CD4-positive, CD25-positive, alpha-beta regulatory T cell (primary cell): Measurements from ENCODE around the gene PTPRN2. TPM values are rescaled to one million over a fixed set of nuclear protein-coding genes. Genes with fewer than 3 reads are reported as not detected.
A peak's percentile ranks its signal among the peaks of the same experiment; 100 is the strongest.

Source experiments
- ATAC-seq, 2 donors: fragments of 150-1000 bp; cut with Tn5 transposase; one replicate each; pipeline ENCODE4 v1.10.0; 2021; ENCODE audit warnings: low read depth in 2 of 2, moderate number of reproducible peaks in 2 of 2, moderate library complexity in 1 of 2
- DNase-seq, 3 donors: peaks; one replicate each; pipeline versions ENCODE4 v3.0.0 to v3.0.0-alpha.2; 2012 to 2022; ENCODE audit warnings: mixed read lengths in 1 of 3
- H3K27ac ChIP-seq: one replicate; pipeline ENCODE4 v1.7.0; 2013; ENCODE audit warnings: mild to moderate bottlenecking, low read length; ENCODE audit not compliant: insufficient read depth, poor library complexity, severe bottlenecking
- H3K27me3 ChIP-seq: one replicate; pipeline ENCODE4 v1.7.0; 2013; ENCODE audit warnings: low read length; ENCODE audit not compliant: control insufficient read depth, insufficient read depth
- H3K36me3 ChIP-seq: one replicate; pipeline ENCODE4 v1.7.0; 2013; ENCODE audit warnings: mild to moderate bottlenecking, low read length, moderate library complexity; ENCODE audit not compliant: control insufficient read depth, insufficient read depth
- H3K4me1 ChIP-seq: 2 replicates; pipeline ENCODE4 v1.7.0; 2013; ENCODE audit warnings: mild to moderate bottlenecking, low read length; ENCODE audit not compliant: insufficient read depth, control insufficient read depth, poor library complexity, severe bottlenecking
- H3K4me3 ChIP-seq: one replicate; pipeline ENCODE4 v1.7.0; 2013; ENCODE audit warnings: low read depth, mild to moderate bottlenecking, low read length, moderate library complexity
- H3K9me3 ChIP-seq, 2 experiments: 1 replicate in 1 of 2; 2 replicates in 1 of 2; pipeline ENCODE4 v1.7.0; 2013; ENCODE audit warnings: low read length in 2 of 2, mild to moderate bottlenecking in 1 of 2, moderate library complexity in 1 of 2; ENCODE audit not compliant: control insufficient read depth in 2 of 2
- H3K27ac Mint-ChIP-seq, 3 donors: one replicate each; pipeline ENCODE4 v1.8.0; 2020 to 2022; ENCODE audit warnings: mild to moderate bottlenecking in 3 of 3, mixed read lengths in 3 of 3, moderate library complexity in 2 of 3
- H3K27me3 Mint-ChIP-seq: one replicate; pipeline ENCODE4 v1.8.0; 2022; ENCODE audit warnings: mild to moderate bottlenecking, mixed read lengths
- H3K36me3 Mint-ChIP-seq: one replicate; pipeline ENCODE4 v1.8.0; 2020; ENCODE audit warnings: mixed read lengths
- H3K4me1 Mint-ChIP-seq, 4 donors: one replicate each; pipeline ENCODE4 v1.8.0; 2020 to 2022; ENCODE audit warnings: mixed read lengths in 4 of 4, mild to moderate bottlenecking in 1 of 4
- H3K4me3 Mint-ChIP-seq, 4 donors: one replicate each; pipeline ENCODE4 v1.8.0; 2020 to 2022; ENCODE audit warnings: mild to moderate bottlenecking in 4 of 4, mixed read lengths in 4 of 4, moderate library complexity in 3 of 4
- H3K9me3 Mint-ChIP-seq, 7 donors: one replicate each; pipeline ENCODE4 v1.8.0; 2020 to 2022; ENCODE audit warnings: mixed read lengths in 7 of 7, mild to moderate bottlenecking in 3 of 7, moderate library complexity in 2 of 7
- polyA plus RNA-seq, 4 donors: library from polyadenylated mRNA; unstranded; fragments of 300-500 nt; fragmentation: Illumina TruSeq; gene quantifications; one replicate each; pipeline ENCODE4 v1.2.3, GENCODE V29; 2021
- total RNA-seq: library from RNA; stranded (reverse); gene quantifications from one replicate; pipeline ENCODE4 v1.2.3, GENCODE V29; 2022

PTPRN2 gene
- total and polyA plus RNA-seq, 5 donors from 2014 or later = 1.6 to 4.7 (median 2.7) TPM

- no peaks in the 10 kb centered on the region for H3K27me3 ChIP-seq
- DNase-seq = no peak
- H3K27me3 Mint-ChIP-seq = no peaks in the 10 kb centered on the region
- H3K36me3 Mint-ChIP-seq = no peaks in the 10 kb centered on the region
- H3K4me3 ChIP-seq = no peak overlapping the region
- H3K36me3 ChIP-seq = no peaks in the 10 kb centered on the region
- no peaks in the 10 kb centered on the region for H3K4me1 Mint-ChIP-seq
- H3K4me3 Mint-ChIP-seq = peak overlapping the region in 1 of 4 donors; percentile 51
- ATAC-seq = no peak
- H3K9me3 Mint-ChIP-seq = peaks cover 0 to 28% (median 15%) of the 10 kb centered on the region in 7 donors
- H3K27ac Mint-ChIP-seq = no peak overlapping the region
- no peak overlapping the region for H3K27ac ChIP-seq
- no peaks in the 10 kb centered on the region for H3K4me1 ChIP-seq
- H3K9me3 ChIP-seq = peaks cover 6 to 23% of the 10 kb centered on the region in 2 experiments
Observed at GRCh38 chr7:158111049-158111751, 476.4 kb downstream of the PTPRN2 start.

- no peak overlapping the region for H3K4me3 Mint-ChIP-seq
- no peaks in the 10 kb centered on the region for H3K4me1 Mint-ChIP-seq
- Histone ChIP-seq H3K27me3 (no peaks in the 10 kb centered on the region), H3K9me3 (peaks cover 4 to 18% of the 10 kb centered on the region in 2 experiments), H3K27ac (no peak overlapping the region), H3K4me3 (no peak overlapping the region), H3K36me3 (no peaks in the 10 kb centered on the region), H3K4me1 (no peaks in the 10 kb centered on the region)
- no peak for DNase-seq
- no peaks in the 10 kb centered on the region for H3K27me3 Mint-ChIP-seq
- no peak for ATAC-seq
- no peak overlapping the region for H3K27ac Mint-ChIP-seq
- no peaks in the 10 kb centered on the region for H3K36me3 Mint-ChIP-seq
- peaks cover 0 to 28% (median 15%) of the 10 kb centered on the region in 7 donors for H3K9me3 Mint-ChIP-seq
Observed at GRCh38 chr7:158110661-158111048, 477.0 kb downstream of the PTPRN2 start.

GRCh38 chr7:158110034-158110590 is 477.5 kb downstream of the PTPRN2 start:
- H3K27ac Mint-ChIP-seq = no peak overlapping the region
- Histone ChIP-seq H3K27ac (no peak overlapping the region), H3K36me3 (no peaks in the 10 kb centered on the region), H3K4me1 (no peaks in the 10 kb centered on the region), H3K9me3 (peaks cover 2 to 16% of the 10 kb centered on the region in 2 experiments), H3K4me3 (no peak overlapping the region), H3K27me3 (no peaks in the 10 kb centered on the region)
- no peaks in the 10 kb centered on the region for H3K4me1 Mint-ChIP-seq
- H3K36me3 Mint-ChIP-seq = no peaks in the 10 kb centered on the region
- no peak overlapping the region for H3K4me3 Mint-ChIP-seq
- no peak for DNase-seq
- no peaks in the 10 kb centered on the region for H3K27me3 Mint-ChIP-seq
- no peak for ATAC-seq
- peaks cover 0 to 28% (median 13%) of the 10 kb centered on the region in 7 donors for H3K9me3 Mint-ChIP-seq

GRCh38 chr7:158109364-158110033 is 478.1 kb downstream of the PTPRN2 start:
- ATAC-seq = no peak
- H3K27me3 ChIP-seq = no peaks in the 10 kb centered on the region
- H3K36me3 Mint-ChIP-seq = no peaks in the 10 kb centered on the region

GRCh38 chr7:158108646-158109293 is 478.9 kb downstream of the PTPRN2 start:
- H3K4me1 ChIP-seq = no peaks in the 10 kb centered on the region

More at GRCh38 chr7:158109364-158110033, 478.1 kb downstream of the PTPRN2 start:
- no peak for DNase-seq
- Histone ChIP-seq H3K9me3 (peaks cover 0 to 10% of the 10 kb centered on the region in 2 experiments), H3K36me3 (no peaks in the 10 kb centered on the region), H3K4me1 (no peaks in the 10 kb centered on the region), H3K4me3 (no peak overlapping the region), H3K27ac (no peak overlapping the region)
- no peak overlapping the region for H3K4me3 Mint-ChIP-seq
- H3K9me3 Mint-ChIP-seq = peaks cover 0 to 25% (median 8%) of the 10 kb centered on the region in 7 donors
- no peak overlapping the region for H3K27ac Mint-ChIP-seq
- H3K4me1 Mint-ChIP-seq = no peaks in the 10 kb centered on the region
- H3K27me3 Mint-ChIP-seq = no peaks in the 10 kb centered on the region

GRCh38 chr7:158107806-158108205 is 479.8 kb downstream of the PTPRN2 start:
- Histone ChIP-seq H3K9me3 (peaks cover 0 to 7% of the 10 kb centered on the region in 2 experiments), H3K4me3 (no peak overlapping the region), H3K27me3 (no peaks in the 10 kb centered on the region), H3K4me1 (no peaks in the 10 kb centered on the region), H3K27ac (no peak overlapping the region), H3K36me3 (no peaks in the 10 kb centered on the region)
- Mint-ChIP-seq H3K4me1 (no peaks in the 10 kb centered on the region), H3K9me3 (peaks cover 0 to 21% (median 1%) of the 10 kb centered on the region in 7 donors), H3K27ac (no peak overlapping the region), H3K4me3 (no peak overlapping the region), H3K27me3 (no peaks in the 10 kb centered on the region), H3K36me3 (no peaks in the 10 kb centered on the region)
- DNase-seq (no peak), ATAC-seq (no peak)

More at GRCh38 chr7:158108646-158109293, 478.9 kb downstream of the PTPRN2 start:
- Mint-ChIP-seq H3K4me3 (no peak overlapping the region), H3K27ac (no peak overlapping the region), H3K9me3 (peaks cover 0 to 24% (median 5%) of the 10 kb centered on the region in 7 donors), H3K36me3 (no peaks in the 10 kb centered on the region), H3K27me3 (no peaks in the 10 kb centered on the region), H3K4me1 (no peaks in the 10 kb centered on the region)
- peaks cover 0 to 7% of the 10 kb centered on the region in 2 experiments for H3K9me3 ChIP-seq
- no peak overlapping the region for H3K27ac ChIP-seq
- no peak for ATAC-seq
- H3K4me3 ChIP-seq = no peak overlapping the region
- H3K27me3 ChIP-seq = no peaks in the 10 kb centered on the region
- no peaks in the 10 kb centered on the region for H3K36me3 ChIP-seq
- no peak for DNase-seq

GRCh38 chr7:158106272-158106671 is 481.4 kb downstream of the PTPRN2 start:
- H3K9me3 ChIP-seq = peaks cover 0 to 3% of the 10 kb centered on the region in 2 experiments
- no peak for ATAC-seq
- no peaks in the 10 kb centered on the region for H3K27me3 Mint-ChIP-seq
- no peaks in the 10 kb centered on the region for H3K4me1 Mint-ChIP-seq
- no peak for DNase-seq
- no peak overlapping the region for H3K27ac Mint-ChIP-seq
- no peaks in the 10 kb centered on the region for H3K4me1 ChIP-seq
- H3K36me3 ChIP-seq = no peaks in the 10 kb centered on the region
- H3K4me3 ChIP-seq = no peak overlapping the region
- H3K36me3 Mint-ChIP-seq = no peaks in the 10 kb centered on the region
- H3K9me3 Mint-ChIP-seq = peaks cover 0 to 21% (median 1%) of the 10 kb centered on the region in 7 donors
- no peak overlapping the region for H3K4me3 Mint-ChIP-seq
- no peak overlapping the region for H3K27ac ChIP-seq
- H3K27me3 ChIP-seq = no peaks in the 10 kb centered on the region
